ENCODE results near the gene PTPRCAP. TPM values are rescaled to one million over a fixed set of nuclear protein-coding genes. Genes with fewer than 3 reads are reported as not detected.

The PTPRCAP gene
- total and polyA plus RNA-seq, 9 of the 15 experiments (the other 6 are each of a cell fraction or from before 2014, with no cell fraction given): 0.22 to 2.0 (median 1.1) TPM; not detected in 4

DNA sequence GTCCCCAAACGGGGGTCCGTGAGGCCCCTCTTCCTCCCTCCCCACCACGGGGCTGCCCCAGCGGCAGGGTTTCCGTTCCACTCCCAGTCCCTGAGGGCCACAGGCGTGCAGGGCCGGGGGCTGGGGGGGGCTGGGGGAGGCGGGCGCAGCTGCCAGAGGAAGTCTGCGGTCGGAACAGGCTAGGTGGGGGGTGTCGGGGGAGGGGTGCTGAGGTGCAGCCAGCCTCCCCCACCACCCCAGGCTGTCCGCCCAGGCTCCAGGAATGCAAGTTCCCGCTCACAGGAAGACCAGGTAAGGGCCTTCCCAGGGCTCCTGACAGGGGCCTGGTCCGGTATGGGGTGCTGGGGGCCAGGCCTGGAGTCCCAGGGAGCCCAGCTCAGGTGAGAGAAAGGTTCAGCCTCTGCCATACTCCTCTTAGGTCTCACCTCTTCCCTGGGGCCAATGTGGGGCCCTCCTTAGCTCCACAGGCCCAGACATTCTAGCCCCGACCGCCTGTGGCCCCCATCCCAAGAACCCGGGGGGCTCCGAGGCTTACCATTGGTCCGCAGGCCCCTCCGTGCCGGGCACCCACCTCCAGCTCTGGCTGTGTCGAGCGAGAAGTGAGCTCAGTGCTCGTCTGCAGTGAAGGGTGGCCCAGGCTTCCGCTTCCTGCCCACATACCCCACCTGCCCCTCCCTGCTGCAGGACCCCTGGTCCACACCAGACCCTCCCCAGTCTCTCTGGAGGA is at the start of gene PTPRCAP (continued):
- no peak for TF ChIP-seq TFE3 (CRISPR knock-in tag; IDR thresholded peaks at IDR 0.05)
- TF ChIP-seq SMARCE1 (IDR thresholded peaks at IDR 0.05): no peak

DNA sequence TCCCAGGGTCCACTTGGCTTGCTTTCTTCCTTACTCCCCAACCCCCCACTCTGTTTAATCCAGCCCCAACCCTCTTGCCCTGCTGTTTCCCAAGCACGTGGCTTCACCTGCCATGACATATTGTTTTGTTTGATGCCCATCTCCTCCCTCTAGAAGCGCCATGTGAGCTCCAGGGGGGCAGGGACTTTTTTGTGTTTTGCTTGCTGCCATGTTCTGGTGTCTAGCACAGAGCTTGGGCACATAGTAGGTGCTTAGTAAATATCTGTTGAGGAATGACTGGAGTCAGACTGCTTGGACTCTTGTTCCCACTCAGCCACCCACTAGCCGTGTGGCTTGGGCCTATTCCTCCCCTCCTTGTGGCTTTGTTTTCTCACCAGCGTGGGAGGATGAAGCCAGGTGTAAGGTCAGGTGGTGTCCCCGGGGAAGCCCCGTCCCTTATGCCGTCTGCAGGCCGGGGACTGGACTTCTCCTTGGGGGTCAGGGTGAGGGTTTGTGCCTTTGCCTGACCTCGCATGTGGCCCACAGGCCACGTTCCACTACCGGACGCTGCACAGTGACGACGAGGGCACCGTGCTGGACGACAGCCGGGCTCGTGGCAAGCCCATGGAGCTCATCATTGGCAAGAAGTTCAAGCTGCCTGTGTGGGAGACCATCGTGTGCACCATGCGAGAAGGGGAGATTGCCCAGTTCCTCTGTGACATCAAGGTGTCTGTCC is 49.2 kb upstream of the PTPRCAP start:
- peak overlapping the region; percentile 42; the same call in 2 of the 3 replicates for H3K27ac ChIP-seq (ENCODE audit: extremely low read depth, low read depth, low read length)
- intact Hi-C loops (cut with micrococcal nuclease) (no loop called here), in situ Hi-C loops (cut with MboI) (no loop called here)
- H3K27me3 ChIP-seq (ENCODE audit: control insufficient read depth in 2 of 2, insufficient read depth in 2 of 2, low read length in 2 of 2): no peaks in the 10 kb centered on the region
- H3K4me2 ChIP-seq (ENCODE audit: insufficient read depth, low read length): no peak overlapping the region
- peaks cover 28 to 79% of the 10 kb centered on the region in 2 experiments for H3K4me1 ChIP-seq (replicated peaks in 1 of 2; ENCODE audit: control insufficient read depth in 2 of 2, insufficient read depth in 2 of 2, low read length in 2 of 2)
- DNase-seq (ENCODE audit: extremely low read depth in 1 of 4, low spot score in 3 of 4): no peak
- no peak for ATAC-seq
- no peak for FAIRE-seq
- peak overlapping the region in 1 of 2 experiments; percentile 80; a peak in 3 of 4 replicates for H3K9ac ChIP-seq (ENCODE audit: insufficient read depth in 1 of 2, low read depth in 2 of 2, low read length in 2 of 2)
- BruUV-seq (replicated peaks): no TSS peak
- no peaks in the 10 kb centered on the region for H3K9me3 ChIP-seq (replicated peaks; ENCODE audit: control insufficient read depth, insufficient read depth, low read depth, low read length)
- TF ChIP-seq RBFOX2 (IDR thresholded peaks at IDR 0.05; ENCODE audit: low read depth, low read length) (peak; percentile 37; the same call in 1 of the 2 replicates), ZKSCAN1 (IDR thresholded peaks at IDR 0.05; ENCODE audit: low read depth, low read length) (peak; percentile 92)
- TF ChIP-seq, protein P1, sequence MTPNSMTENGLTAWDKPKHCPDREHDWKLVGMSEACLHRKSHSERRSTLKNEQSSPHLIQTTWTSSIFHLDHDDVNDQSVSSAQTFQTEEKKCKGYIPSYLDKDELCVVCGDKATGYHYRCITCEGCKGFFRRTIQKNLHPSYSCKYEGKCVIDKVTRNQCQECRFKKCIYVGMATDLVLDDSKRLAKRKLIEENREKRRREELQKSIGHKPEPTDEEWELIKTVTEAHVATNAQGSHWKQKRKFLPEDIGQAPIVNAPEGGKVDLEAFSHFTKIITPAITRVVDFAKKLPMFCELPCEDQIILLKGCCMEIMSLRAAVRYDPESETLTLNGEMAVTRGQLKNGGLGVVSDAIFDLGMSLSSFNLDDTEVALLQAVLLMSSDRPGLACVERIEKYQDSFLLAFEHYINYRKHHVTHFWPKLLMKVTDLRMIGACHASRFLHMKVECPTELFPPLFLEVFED (CRISPR knock-in tag; conservative IDR thresholded peaks at IDR 0.05): no peak
- TF ChIP-seq, protein P2, sequence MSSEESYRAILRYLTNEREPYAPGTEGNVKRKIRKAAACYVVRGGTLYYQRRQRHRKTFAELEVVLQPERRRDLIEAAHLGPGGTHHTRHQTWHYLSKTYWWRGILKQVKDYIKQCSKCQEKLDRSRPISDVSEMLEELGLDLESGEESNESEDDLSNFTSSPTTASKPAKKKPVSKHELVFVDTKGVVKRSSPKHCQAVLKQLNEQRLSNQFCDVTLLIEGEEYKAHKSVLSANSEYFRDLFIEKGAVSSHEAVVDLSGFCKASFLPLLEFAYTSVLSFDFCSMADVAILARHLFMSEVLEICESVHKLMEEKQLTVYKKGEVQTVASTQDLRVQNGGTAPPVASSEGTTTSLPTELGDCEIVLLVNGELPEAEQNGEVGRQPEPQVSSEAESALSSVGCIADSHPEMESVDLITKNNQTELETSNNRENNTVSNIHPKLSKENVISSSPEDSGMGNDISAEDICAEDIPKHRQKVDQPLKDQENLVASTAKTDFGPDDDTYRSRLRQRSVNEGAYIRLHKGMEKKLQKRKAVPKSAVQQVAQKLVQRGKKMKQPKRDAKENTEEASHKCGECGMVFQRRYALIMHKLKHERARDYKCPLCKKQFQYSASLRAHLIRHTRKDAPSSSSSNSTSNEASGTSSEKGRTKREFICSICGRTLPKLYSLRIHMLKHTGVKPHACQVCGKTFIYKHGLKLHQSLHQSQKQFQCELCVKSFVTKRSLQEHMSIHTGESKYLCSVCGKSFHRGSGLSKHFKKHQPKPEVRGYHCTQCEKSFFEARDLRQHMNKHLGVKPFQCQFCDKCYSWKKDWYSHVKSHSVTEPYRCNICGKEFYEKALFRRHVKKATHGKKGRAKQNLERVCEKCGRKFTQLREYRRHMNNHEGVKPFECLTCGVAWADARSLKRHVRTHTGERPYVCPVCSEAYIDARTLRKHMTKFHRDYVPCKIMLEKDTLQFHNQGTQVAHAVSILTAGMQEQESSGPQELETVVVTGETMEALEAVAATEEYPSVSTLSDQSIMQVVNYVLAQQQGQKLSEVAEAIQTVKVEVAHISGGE (CRISPR knock-in tag; IDR thresholded peaks at IDR 0.05): no peak
- CTCF ChIA-PET (ENCODE audit: low intra/inter-chr PET ratio): no interaction called here
- POLR2A ChIA-PET: interaction anchor here (0.6 kb wide), 1 partner anchor 174 kb away, joined by 3 read pairs; no protein-coding TSS in a partner anchor
- H3K79me2 ChIP-seq (ENCODE audit: control insufficient read depth, insufficient read depth, low read length): peaks cover 34% of the 10 kb centered on the region
- no peak overlapping the region for H2AFZ ChIP-seq (ENCODE audit: low read depth, low read length)
- peaks cover 43% of the 10 kb centered on the region; the same call in 1 of the 3 replicates for H3K36me3 ChIP-seq (ENCODE audit: control insufficient read depth, insufficient read depth, low read length)
- H3K9me1 ChIP-seq (ENCODE audit: control insufficient read depth, insufficient read depth, low read length): no peaks in the 10 kb centered on the region
- WGBS (ENCODE audit: insufficient coverage, low coverage, missing lambda C conversion rate): 87% methylated on average over 20 of the region's 20 CpGs
- H4K20me1 ChIP-seq (replicated peaks; ENCODE audit: control insufficient read depth, insufficient read depth, low read length): no peaks in the 10 kb centered on the region
- H3K4me3 ChIP-seq: no peak overlapping the region
